SK-N-SH (cell line): ENCODE measurements around the gene RASSF1.

Experiments used
- CTCF ChIP-seq: fragments of 200-600 bp; sonication (generic); IDR thresholded peaks from 2 replicates; pipeline ENCODE4 v1.6.1; 2017; ENCODE audit warnings: antibody characterized with exemption, mild to moderate bottlenecking, moderate library complexity
- ELF1 ChIP-seq: IDR thresholded peaks from 2 replicates; pipeline ENCODE4 v1.4.0; 2012
- FOXM1 ChIP-seq: IDR thresholded peaks from 2 replicates; pipeline ENCODE4 v1.4.0; 2012; ENCODE audit warnings: low read depth, mild to moderate bottlenecking
- GABPA ChIP-seq: IDR thresholded peaks from 2 replicates; pipeline ENCODE4 v1.4.0; 2012; ENCODE audit warnings: low read depth, mild to moderate bottlenecking
- MAX ChIP-seq: IDR thresholded peaks from 2 replicates; pipeline ENCODE4 v1.4.0; 2012; ENCODE audit warnings: low read depth
- MEF2A ChIP-seq: IDR thresholded peaks from 2 replicates; pipeline ENCODE4 v1.4.0; 2012; ENCODE audit warnings: low read depth, borderline replicate concordance
- NFIC ChIP-seq: IDR thresholded peaks from 2 replicates; pipeline ENCODE4 v1.4.0; 2012; ENCODE audit warnings: borderline replicate concordance
- POLR2AphosphoS5 ChIP-seq: IDR thresholded peaks from 2 replicates; pipeline ENCODE4 v1.6.1; 2012; ENCODE audit warnings: low read depth, low read length
- REST ChIP-seq: IDR thresholded peaks from 2 replicates; pipeline ENCODE4 v1.6.1; 2012; ENCODE audit warnings: mild to moderate bottlenecking, low read depth, low read length, moderate library complexity
- TAF1 ChIP-seq: IDR thresholded peaks from 2 replicates; pipeline ENCODE4 v1.6.1; 2012; ENCODE audit warnings: low read depth, mild to moderate bottlenecking, low read length, moderate library complexity, borderline replicate concordance
- USF2 ChIP-seq: fragments of 150-350 bp; IDR thresholded peaks from 2 replicates; pipeline ENCODE4 v1.6.1; 2017; ENCODE audit warnings: antibody characterized with exemption, low read length, low read depth, borderline replicate concordance

- TF ChIP-seq TAF1, result no peak
- peak; percentile 31 for TF ChIP-seq CTCF
- no peak for TF ChIP-seq POLR2AphosphoS5
- TF ChIP-seq ELF1, result no peak
- no peak for TF ChIP-seq MEF2A
- TF ChIP-seq REST, result no peak
- TF ChIP-seq GABPA, result no peak
- TF ChIP-seq FOXM1, result no peak
- no peak for TF ChIP-seq NFIC
- TF ChIP-seq USF2, result no peak
- no peak for TF ChIP-seq MAX
These were observed 30.0 kb upstream of the RASSF1 start for GRCh38 chr3:50370594-50370993.
